IPS-20b (cell line): ENCODE data around the gene RALGAPB.

Experiments
- H3K27ac ChIP-seq: one replicate; pipeline ENCODE4 v1.5.1; 2013; ENCODE audit warnings: low read length
- H3K27me3 ChIP-seq: 2 replicates; pipeline ENCODE4 v1.6.1; 2013; ENCODE audit warnings: mild to moderate bottlenecking, low read length, inconsistent platforms; ENCODE audit not compliant: insufficient read depth
- H3K36me3 ChIP-seq: 2 replicates; pipeline ENCODE4 v1.6.1; 2013; ENCODE audit warnings: low read depth, mild to moderate bottlenecking, inconsistent platforms, low read length, moderate library complexity; ENCODE audit not compliant: insufficient read depth
- H3K4me1 ChIP-seq: 2 replicates; pipeline ENCODE4 v1.6.1; 2013; ENCODE audit warnings: mild to moderate bottlenecking, control low read depth, inconsistent platforms, low read length, moderate library complexity; ENCODE audit not compliant: insufficient read depth
- H3K4me3 ChIP-seq: 2 replicates; pipeline ENCODE4 v1.5.1; 2013; ENCODE audit warnings: mild to moderate bottlenecking, low read length, inconsistent platforms
- H3K9ac ChIP-seq: 2 replicates; pipeline ENCODE4 v1.6.1; 2013; ENCODE audit warnings: low read depth, mild to moderate bottlenecking, inconsistent platforms, low read length, moderate library complexity
- H3K9me3 ChIP-seq: 2 replicates; pipeline ENCODE4 v1.6.1; 2013; ENCODE audit warnings: mild to moderate bottlenecking, low read depth, low read length, inconsistent platforms; ENCODE audit not compliant: insufficient read depth

Gene RALGAPB

DNA sequence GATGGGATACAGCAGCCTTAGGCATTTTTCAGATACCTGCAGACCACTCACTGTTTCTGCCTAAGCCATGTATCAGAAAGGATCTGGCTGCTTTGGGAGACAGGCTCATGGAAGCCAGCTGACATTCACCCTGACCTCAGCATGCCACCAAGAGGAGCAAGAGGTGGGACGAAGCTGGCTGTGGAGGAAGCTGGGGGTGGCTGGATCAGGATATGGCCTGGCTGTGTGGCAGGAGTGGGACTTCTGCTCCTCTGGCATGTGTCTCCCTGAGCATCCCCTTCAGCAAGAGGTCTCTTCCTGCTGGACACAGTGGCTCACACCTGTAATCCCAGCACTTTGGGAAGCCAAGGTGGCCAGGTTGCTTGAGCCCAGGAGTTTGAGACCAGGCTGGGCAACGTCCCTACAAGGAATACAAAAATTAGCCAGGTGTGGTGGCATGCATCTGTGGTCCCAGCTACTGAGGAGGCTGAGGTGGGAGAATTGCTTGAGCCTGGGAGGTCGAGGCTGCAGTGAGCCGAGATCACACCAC lies 109.3 kb downstream of the RALGAPB start:
- Histone ChIP-seq H3K9ac (no peak overlapping the region), H3K27ac (no peak overlapping the region), H3K4me1 (no peaks in the 10 kb centered on the region), H3K9me3 (no peaks in the 10 kb centered on the region), H3K27me3 (no peaks in the 10 kb centered on the region), H3K36me3 (peaks cover 9% of the 10 kb centered on the region; the same call in 1 of the 2 replicates), H3K4me3 (no peak overlapping the region)

DNA sequence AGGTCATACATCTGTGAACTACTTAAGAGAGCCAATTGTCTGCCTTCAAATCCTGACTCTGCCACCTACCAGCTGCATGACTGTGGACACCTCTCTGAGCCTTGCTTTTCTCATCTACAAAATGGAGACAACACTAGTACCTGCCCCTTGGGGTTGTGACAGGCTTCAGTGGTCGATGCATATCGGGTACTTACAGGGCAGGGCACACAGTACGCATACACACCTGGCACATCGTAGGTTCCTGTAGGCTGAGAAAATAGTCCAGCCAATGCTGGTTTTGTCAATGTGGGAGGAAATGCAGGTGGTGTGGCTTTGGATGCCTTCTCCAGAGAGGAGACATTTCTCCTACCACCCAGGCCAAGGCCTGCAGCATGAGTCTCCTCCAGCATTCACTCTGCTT lies 110.7 kb downstream of the RALGAPB start:
- Histone ChIP-seq H3K4me1 (no peaks in the 10 kb centered on the region), H3K9ac (no peak overlapping the region), H3K27ac (no peak overlapping the region), H3K36me3 (0 out of 2 replicates have a peak, but pooled peaks cover under 1% of the 10 kb centered on the region), H3K4me3 (no peak overlapping the region), H3K9me3 (no peaks in the 10 kb centered on the region), H3K27me3 (no peaks in the 10 kb centered on the region)

DNA sequence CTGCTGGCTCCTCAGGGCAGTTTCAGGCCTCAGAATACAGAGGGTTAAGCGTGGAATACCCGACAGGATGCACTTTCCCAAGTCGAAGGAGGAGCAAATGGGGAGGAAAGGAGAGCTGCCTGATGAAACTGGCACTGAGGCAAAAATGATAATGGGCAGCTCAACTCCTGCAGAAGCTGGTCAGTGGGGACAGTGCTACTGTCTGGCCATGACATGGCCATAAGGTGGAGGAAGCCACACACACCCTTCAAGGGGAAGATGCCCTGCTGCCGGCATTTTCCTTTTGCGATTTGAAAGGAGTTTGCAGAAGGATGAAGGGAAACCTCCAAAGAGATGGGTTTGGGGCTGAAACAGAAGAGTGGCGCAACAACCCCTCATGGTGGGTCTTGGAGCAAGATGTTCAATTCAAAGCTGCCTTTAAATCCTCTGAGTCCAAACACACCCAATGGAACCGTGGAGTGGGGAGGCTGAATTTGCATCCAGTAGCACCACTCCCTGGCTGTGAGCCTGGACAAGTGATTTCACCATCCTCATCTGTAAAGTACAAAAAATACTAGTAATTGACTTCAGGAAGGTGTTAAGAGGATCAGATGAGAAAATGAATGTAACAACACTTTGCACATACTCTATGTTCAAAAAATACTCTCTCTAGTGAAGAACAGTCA lies 111.6 kb downstream of the RALGAPB start:
- Histone ChIP-seq H3K4me1 (no peaks in the 10 kb centered on the region), H3K9ac (no peak overlapping the region), H3K4me3 (no peak overlapping the region), H3K27ac (no peak overlapping the region), H3K9me3 (no peaks in the 10 kb centered on the region), H3K36me3 (no peaks in the 10 kb centered on the region), H3K27me3 (no peaks in the 10 kb centered on the region)

- Histone ChIP-seq H3K36me3 (no peaks in the 10 kb centered on the region), H3K9ac (no peak overlapping the region), H3K9me3 (no peaks in the 10 kb centered on the region), H3K4me3 (no peak overlapping the region), H3K4me1 (no peaks in the 10 kb centered on the region), H3K27ac (no peak overlapping the region), H3K27me3 (no peaks in the 10 kb centered on the region)
Measured at GRCh38 chr20:38585404-38586180, 112.9 kb downstream of the RALGAPB start.

DNA sequence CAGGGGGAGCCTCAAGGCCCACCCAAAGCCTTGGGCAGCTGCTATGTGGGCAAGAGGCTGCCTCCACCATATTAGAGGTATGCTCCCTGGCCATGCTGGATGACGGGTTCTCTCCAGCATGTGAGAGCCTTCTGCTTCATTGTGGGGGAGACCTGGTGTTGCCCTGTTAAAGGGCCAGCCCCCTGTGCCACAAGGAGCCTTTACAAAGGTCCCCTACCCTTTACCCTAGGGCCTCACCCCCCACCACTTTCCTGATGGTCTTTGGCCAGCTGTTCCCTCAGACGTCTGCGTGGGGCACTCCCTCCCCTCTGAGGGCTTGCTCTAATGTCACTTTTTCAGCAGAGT lies 113.5 kb downstream of the RALGAPB start:
- no peak overlapping the region for H3K9ac ChIP-seq
- no peak overlapping the region for H3K4me3 ChIP-seq
- no peak overlapping the region for H3K27ac ChIP-seq
- H3K9me3 ChIP-seq: no peaks in the 10 kb centered on the region
- H3K4me1 ChIP-seq: no peaks in the 10 kb centered on the region
- no peaks in the 10 kb centered on the region for H3K36me3 ChIP-seq
- H3K27me3 ChIP-seq: no peaks in the 10 kb centered on the region

DNA sequence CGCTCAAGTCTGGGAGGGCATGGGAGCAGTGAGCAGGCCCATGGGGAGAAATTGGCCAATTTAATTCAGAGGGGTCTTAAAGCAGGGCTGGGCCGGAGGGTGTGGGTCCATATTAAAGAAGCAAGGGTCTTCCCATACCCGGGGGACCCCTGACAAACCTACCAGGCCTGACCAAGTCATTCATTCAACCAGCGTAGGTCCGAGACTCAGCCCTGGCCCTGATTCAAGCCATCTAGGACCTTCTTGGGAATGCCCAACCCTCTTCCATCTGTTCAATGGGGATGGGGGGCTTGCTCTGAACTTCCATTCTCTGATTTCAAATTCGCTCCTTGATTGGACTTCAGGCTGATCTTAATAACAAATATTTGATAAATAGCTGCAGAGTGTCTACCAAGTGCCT lies 115.7 kb downstream of the RALGAPB start:
- Histone ChIP-seq H3K36me3 (no peaks in the 10 kb centered on the region), H3K9me3 (no peaks in the 10 kb centered on the region), H3K4me1 (no peaks in the 10 kb centered on the region; the same call in 1 of the 2 replicates), H3K9ac (no peak overlapping the region), H3K4me3 (no peak overlapping the region), H3K27me3 (no peaks in the 10 kb centered on the region), H3K27ac (no peak overlapping the region)

DNA sequence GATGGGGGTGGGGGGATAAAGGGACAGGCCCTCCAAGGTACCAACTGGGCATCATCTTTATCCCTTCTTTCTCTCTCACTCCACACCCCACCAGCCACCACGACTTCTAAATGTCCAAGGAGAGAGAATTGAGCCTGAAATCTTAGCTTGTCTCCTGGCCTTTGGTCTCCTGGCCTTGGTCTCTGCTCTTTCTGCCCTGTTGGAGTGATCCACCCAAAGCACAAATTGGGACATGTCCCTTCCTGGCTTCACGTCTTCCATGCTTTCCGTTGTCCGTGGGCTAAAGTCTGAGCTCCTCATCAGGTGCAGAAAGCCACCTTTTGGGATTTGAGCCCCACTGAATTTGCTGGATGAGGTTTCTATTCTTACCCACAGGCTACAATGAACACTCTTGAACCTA lies 116.7 kb downstream of the RALGAPB start:
- Histone ChIP-seq H3K36me3 (no peaks in the 10 kb centered on the region), H3K27ac (no peak overlapping the region), H3K27me3 (no peaks in the 10 kb centered on the region), H3K9ac (no peak overlapping the region), H3K4me3 (no peak overlapping the region), H3K9me3 (no peaks in the 10 kb centered on the region), H3K4me1 (no peaks in the 10 kb centered on the region; the same call in 1 of the 2 replicates)

DNA sequence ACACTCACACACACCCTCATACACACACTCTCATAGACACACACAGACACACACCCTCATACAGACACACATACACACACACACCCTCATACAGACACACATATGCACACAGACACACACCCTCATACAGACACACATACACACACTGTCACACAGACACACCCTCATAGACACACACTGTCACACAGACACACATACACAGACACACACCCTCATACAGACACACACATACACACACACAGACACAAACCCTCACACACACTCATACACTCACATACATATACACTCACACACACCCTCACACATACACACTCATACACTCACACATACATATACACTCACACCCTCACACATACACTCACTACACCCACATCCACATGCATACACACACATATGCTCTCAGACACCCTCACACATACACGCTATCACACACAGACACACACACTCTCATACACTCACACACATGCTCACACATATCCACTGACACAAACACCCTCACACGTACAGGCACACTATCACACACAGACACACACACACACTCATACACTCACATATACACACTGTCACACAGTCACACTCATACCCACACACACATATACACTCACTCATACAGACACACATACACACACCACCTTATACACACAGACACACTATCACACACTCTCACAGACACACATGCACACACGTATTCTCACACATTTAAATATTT lies 117.5 kb downstream of the RALGAPB start:
- Histone ChIP-seq H3K9ac (no peak overlapping the region), H3K36me3 (no peaks in the 10 kb centered on the region), H3K27ac (no peak overlapping the region), H3K4me1 (no peaks in the 10 kb centered on the region; the same call in 1 of the 2 replicates), H3K27me3 (no peaks in the 10 kb centered on the region), H3K4me3 (no peak overlapping the region), H3K9me3 (no peaks in the 10 kb centered on the region)

DNA sequence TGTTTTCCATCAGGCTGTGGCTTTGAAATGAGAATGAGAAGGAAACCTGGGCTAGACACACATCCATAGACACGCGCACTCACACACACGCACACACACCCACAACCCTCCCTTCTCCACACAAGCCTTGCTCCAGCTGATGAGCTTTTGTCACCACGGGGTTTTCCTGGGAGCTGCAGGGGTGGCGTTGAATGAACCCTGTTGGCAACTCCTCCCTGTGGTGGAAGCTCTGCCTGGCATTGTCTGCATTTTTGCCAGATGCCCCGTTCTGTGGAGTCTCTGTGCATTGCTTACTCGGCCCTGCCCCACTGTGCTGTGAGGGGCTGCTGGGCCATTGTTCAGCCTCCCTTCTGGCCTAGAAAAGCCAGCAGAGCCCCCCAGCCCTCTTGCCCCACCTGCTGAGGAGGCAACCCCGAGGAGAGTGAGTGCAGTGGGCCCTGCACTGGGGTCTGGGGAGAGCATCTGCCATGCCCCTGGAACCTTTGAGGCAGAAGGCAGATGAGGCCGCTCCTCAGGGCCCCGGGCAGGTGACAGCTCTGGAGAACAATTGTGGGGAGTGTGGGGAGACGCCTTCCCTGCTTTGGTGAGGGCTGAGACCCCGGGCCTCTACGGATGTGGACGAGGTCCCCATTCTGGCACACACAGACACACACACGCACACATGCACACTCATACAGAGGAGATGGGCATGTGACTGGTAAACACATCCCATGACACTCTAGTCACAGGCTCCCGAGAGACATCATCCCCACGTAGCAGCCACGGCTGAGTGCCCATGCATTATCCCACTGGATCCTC lies 118.2 kb downstream of the RALGAPB start:
- H3K4me3 ChIP-seq: no peak overlapping the region
- no peak overlapping the region for H3K9ac ChIP-seq
- H3K4me1 ChIP-seq: no peaks in the 10 kb centered on the region; the same call in 1 of the 2 replicates
- H3K27ac ChIP-seq: no peak overlapping the region
- no peaks in the 10 kb centered on the region for H3K9me3 ChIP-seq
- no peaks in the 10 kb centered on the region for H3K27me3 ChIP-seq
- no peaks in the 10 kb centered on the region for H3K36me3 ChIP-seq

DNA sequence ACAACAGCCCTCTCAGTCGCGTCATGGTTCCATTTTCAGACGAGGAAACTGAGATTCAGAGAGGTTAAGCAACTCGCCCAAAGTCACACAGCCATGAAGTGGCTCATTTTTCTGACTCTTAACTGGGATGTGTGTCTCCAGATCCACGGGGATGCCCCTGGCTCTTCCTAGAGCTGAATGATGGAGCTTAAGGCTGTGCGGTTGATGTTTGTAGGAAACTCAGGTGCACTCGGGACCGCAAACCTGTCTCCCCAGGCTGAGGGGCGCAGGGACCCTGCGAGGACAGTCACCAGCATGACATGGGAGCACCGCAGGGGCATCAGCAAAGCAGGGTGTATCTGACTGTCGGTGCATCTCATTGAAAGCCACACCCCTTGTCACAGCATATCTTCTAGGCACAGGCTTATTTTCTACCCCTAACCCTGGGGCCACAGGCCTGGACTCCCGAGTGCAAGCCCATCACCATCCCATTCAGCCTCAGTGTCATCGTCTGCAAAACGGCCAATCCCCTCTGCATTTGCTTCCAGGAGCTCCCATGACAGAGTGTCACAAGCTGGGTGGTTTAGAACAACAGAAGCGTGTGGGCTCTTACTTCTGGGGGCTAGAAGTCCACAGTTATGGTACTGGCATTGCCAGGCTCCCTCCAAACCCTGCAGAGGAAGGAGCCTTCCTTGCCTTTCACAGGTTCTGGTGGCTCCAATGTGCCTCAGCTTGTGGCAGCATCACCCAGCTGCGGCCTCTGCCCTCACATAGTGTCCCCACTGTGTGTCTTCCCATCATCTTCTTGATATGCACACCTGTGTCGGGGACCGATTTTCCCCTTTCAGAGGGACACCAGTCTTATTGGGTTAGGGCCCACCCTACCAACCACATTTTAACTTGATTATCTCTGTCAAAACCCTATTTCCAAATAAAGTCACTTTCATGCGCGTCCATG lies 119.1 kb downstream of the RALGAPB start:
- no peaks in the 10 kb centered on the region; the same call in 1 of the 2 replicates for H3K4me1 ChIP-seq
- H3K36me3 ChIP-seq: no peaks in the 10 kb centered on the region
- H3K9me3 ChIP-seq: no peaks in the 10 kb centered on the region
- H3K9ac ChIP-seq: no peak overlapping the region
- H3K27me3 ChIP-seq: no peaks in the 10 kb centered on the region
- no peak overlapping the region for H3K27ac ChIP-seq
- no peak overlapping the region for H3K4me3 ChIP-seq
